H1 (cell line): ENCODE results near the gene DET1. TPM values are rescaled to one million over a fixed set of nuclear protein-coding genes. Genes with fewer than 3 reads are reported as not detected.

Source experiments
- CTCF ChIA-PET: fragments of 300-600 bp; sonication (Branson Sonifier 250); formaldehyde crosslinking; loops from one replicate; lab custom pipeline; 2021; ENCODE audit not compliant: partially characterized antibody; lab: Charles Lee
- POLR2A ChIA-PET: fragments of 300-600 bp; sonication (Branson Sonifier 250); formaldehyde crosslinking; loops from one replicate; lab custom pipeline; 2021; ENCODE audit warnings: inconsistent platforms; ENCODE audit not compliant: partially characterized antibody; lab: Charles Lee
- DNase-seq, 2 experiments: peaks; one replicate each; pipeline versions ENCODE4 v3.0.0 to v3.0.0-alpha.2; 2010 to 2022; ENCODE audit warnings: low spot score in 2 of 2, low read depth in 1 of 2, mixed read lengths in 1 of 2
- FAIRE-seq: peaks from 2 replicates; lab custom pipeline; 2011; peaks lifted over from hg19 to GRCh38; lab: Jason Lieb, UNC
- H2AFZ ChIP-seq: 2 replicates; pipeline ENCODE4 v1.8.1; 2012; ENCODE audit warnings: low read length, inconsistent platforms
- H2AK5ac ChIP-seq: 2 replicates; pipeline ENCODE4 v1.6.1; 2013; ENCODE audit warnings: low read depth, low read length
- H2BK120ac ChIP-seq: replicated peaks from 2 replicates; pipeline ENCODE3; 2013; ENCODE audit warnings: low read depth, low read length, inconsistent platforms
- H2BK12ac ChIP-seq: 2 replicates; pipeline ENCODE4 v1.6.1; 2013; ENCODE audit warnings: low read depth, low read length
- H2BK15ac ChIP-seq: 2 replicates; pipeline ENCODE4 v1.6.1; 2013; ENCODE audit warnings: low read length
- H2BK20ac ChIP-seq: 2 replicates; pipeline ENCODE4 v1.6.1; 2013; ENCODE audit warnings: low read length
- H2BK5ac ChIP-seq: 2 replicates; pipeline ENCODE4 v1.6.1; 2013; ENCODE audit warnings: low read depth, low read length
- H3K14ac ChIP-seq: 2 replicates; pipeline ENCODE4 v1.6.1; 2013; ENCODE audit warnings: inconsistent platforms; ENCODE audit not compliant: insufficient read length
- H3K18ac ChIP-seq: 2 replicates; pipeline ENCODE4 v1.6.1; 2013; ENCODE audit warnings: low read length; ENCODE audit errors: extremely low read depth
- H3K23ac ChIP-seq: 2 replicates; pipeline ENCODE4 v1.6.1; 2013; ENCODE audit warnings: inconsistent platforms; ENCODE audit not compliant: insufficient read length
- H3K23me2 ChIP-seq: 2 replicates; pipeline ENCODE4 v1.6.1; 2013; ENCODE audit warnings: low read depth, low read length
- H3K27ac ChIP-seq: 2 replicates; pipeline ENCODE4 v1.6.1; 2011; ENCODE audit warnings: low read depth, low read length, inconsistent platforms
- H3K27me3 ChIP-seq, 4 experiments: replicated peaks in 1 of 4; 1 replicate in 1 of 4; 2 replicates in 3 of 4; pipeline versions ENCODE4 v1.6.1 to v1.8.1; 2011 to 2013; ENCODE audit warnings: low read length in 3 of 4, mild to moderate bottlenecking in 3 of 4, inconsistent platforms in 2 of 4, mixed read lengths in 2 of 4, moderate library complexity in 1 of 4; ENCODE audit not compliant: control insufficient read depth in 3 of 4, insufficient read depth in 3 of 4; ENCODE audit errors: extremely low read depth in 1 of 4
- H3K36me3 ChIP-seq, 4 experiments: 2 replicates each; pipeline versions ENCODE4 v1.6.1 to v1.8.1; 2011 to 2013; ENCODE audit warnings: mild to moderate bottlenecking in 4 of 4, low read length in 3 of 4, moderate library complexity in 2 of 4, control low read depth in 1 of 4, inconsistent platforms in 1 of 4; ENCODE audit not compliant: insufficient read depth in 4 of 4, control insufficient read depth in 2 of 4
- H3K4ac ChIP-seq: replicated peaks from 2 replicates; pipeline ENCODE3; 2013; ENCODE audit warnings: low read length, low read depth, mixed read lengths, inconsistent platforms; ENCODE audit not compliant: insufficient read length
- H3K4me1 ChIP-seq, 4 experiments: replicated peaks in 1 of 4; 1 replicate in 1 of 4; 2 replicates in 3 of 4; pipeline versions ENCODE4 v1.6.1 to v1.8.1; 2011 to 2013; ENCODE audit warnings: low read length in 3 of 4, inconsistent platforms in 2 of 4, mixed read lengths in 1 of 4; ENCODE audit not compliant: insufficient read depth in 4 of 4, control insufficient read depth in 3 of 4
- H3K4me2 ChIP-seq, 2 experiments: 2 replicates each; pipeline versions ENCODE4 v1.6.1 to v1.8.1; 2011 to 2013; ENCODE audit warnings: low read depth in 2 of 2, low read length in 2 of 2, control low read depth in 1 of 2, inconsistent platforms in 1 of 2, mild to moderate bottlenecking in 1 of 2; ENCODE audit not compliant: insufficient read depth in 1 of 2
- H3K4me3 ChIP-seq, 4 experiments: fragments of 200-600, 300-600 bp in 1 of 4; sonication (generic), shearing (Covaris generic), sonication (Bioruptor Twin) in 1 of 4; 2 replicates each; pipeline versions ENCODE4 v1.5.1 to v1.8.1; 2011 to 2016; ENCODE audit warnings: low read length in 4 of 4, low read depth in 3 of 4, control low read depth in 2 of 4, inconsistent platforms in 2 of 4, mild to moderate bottlenecking in 2 of 4, mixed read lengths in 1 of 4, moderate library complexity in 1 of 4; ENCODE audit not compliant: insufficient read depth in 2 of 4; ENCODE audit errors: extremely low read depth in 1 of 4
- H3K56ac ChIP-seq: replicated peaks from 2 replicates; pipeline ENCODE3; 2013; ENCODE audit warnings: low read depth, mild to moderate bottlenecking, mixed read lengths, low read length, inconsistent platforms; ENCODE audit not compliant: insufficient read length
- H3K79me1 ChIP-seq: 2 replicates; pipeline ENCODE4 v1.6.1; 2013; ENCODE audit warnings: low read depth, low read length, control low read depth
- H3K79me2 ChIP-seq, 2 experiments: 2 replicates each; pipeline versions ENCODE4 v1.6.1 to v1.8.1; 2012 to 2013; ENCODE audit warnings: low read length in 2 of 2, mild to moderate bottlenecking in 2 of 2, inconsistent platforms in 1 of 2; ENCODE audit not compliant: insufficient read depth in 2 of 2, control insufficient read depth in 1 of 2
- H3K9ac ChIP-seq, 4 experiments: replicated peaks in 1 of 4; 1 replicate in 1 of 4; 2 replicates in 3 of 4; pipeline versions ENCODE4 v1.6.1 to v1.8.1; 2011 to 2013; ENCODE audit warnings: low read depth in 3 of 4, low read length in 3 of 4, control low read depth in 2 of 4, mild to moderate bottlenecking in 2 of 4, moderate library complexity in 2 of 4, inconsistent platforms in 1 of 4; ENCODE audit errors: extremely low read depth in 1 of 4
- H3K9me3 ChIP-seq, 2 experiments: 2 replicates each; pipeline versions ENCODE4 v1.6.1 to v1.8.1; 2012 to 2013; ENCODE audit warnings: mild to moderate bottlenecking in 2 of 2, moderate library complexity in 2 of 2, control low read depth in 1 of 2, inconsistent platforms in 1 of 2, low read depth in 1 of 2, low read length in 1 of 2, mixed read lengths in 1 of 2; ENCODE audit not compliant: insufficient read depth in 2 of 2
- H4K20me1 ChIP-seq, 2 experiments: replicated peaks in 1 of 2; 2 replicates each; pipeline versions ENCODE3 to v1.8.1; 2011 to 2013; ENCODE audit warnings: inconsistent platforms in 2 of 2, low read length in 2 of 2, mild to moderate bottlenecking in 1 of 2; ENCODE audit not compliant: insufficient read depth in 2 of 2, control insufficient read depth in 1 of 2
- H4K5ac ChIP-seq: 2 replicates; pipeline ENCODE4 v1.6.1; 2013; ENCODE audit warnings: low read length, low read depth, mixed read lengths, inconsistent platforms; ENCODE audit not compliant: insufficient read length
- H4K8ac ChIP-seq: 2 replicates; pipeline ENCODE4 v1.8.0; 2013; ENCODE audit warnings: mild to moderate bottlenecking, moderate library complexity, low read length, inconsistent platforms; ENCODE audit not compliant: insufficient read depth; ENCODE audit errors: extremely low read depth
- H4K91ac ChIP-seq: replicated peaks from 2 replicates; pipeline ENCODE3; 2013; ENCODE audit warnings: low read length, mixed read lengths, inconsistent platforms; ENCODE audit not compliant: insufficient read length
- CTBP2 ChIP-seq: IDR thresholded peaks from 2 replicates; pipeline ENCODE4 v1.7.0; 2011; ENCODE audit warnings: borderline replicate concordance, mild to moderate bottlenecking, moderate library complexity, mixed read lengths, low read length; ENCODE audit not compliant: insufficient read depth, insufficient read length
- RFX5 ChIP-seq: IDR thresholded peaks from 2 replicates; pipeline ENCODE4 v1.6.1; 2011; ENCODE audit warnings: low read depth, low read length, improper control_type of control experiment, borderline replicate concordance
- RXRA ChIP-seq: IDR thresholded peaks from 2 replicates; pipeline ENCODE4 v1.6.1; 2011; ENCODE audit warnings: low read depth, mild to moderate bottlenecking, low read length, moderate library complexity; ENCODE audit not compliant: insufficient read depth
- TCF12 ChIP-seq: IDR thresholded peaks from 2 replicates; pipeline ENCODE4 v1.6.1; 2011; ENCODE audit warnings: low read depth, mild to moderate bottlenecking, low read length
- WGBS, 2 experiments: shearing (Covaris generic) in 1 of 2; methylation state at CpG; one replicate each; pipeline versions ENCODE4 v1.1.6 to v1.1.7; 2013 to 2015; ENCODE audit warnings: low lambda C conversion rate in 2 of 2, mixed read lengths in 2 of 2, inconsistent platforms in 1 of 2, low coverage in 1 of 2, missing lambda C conversion rate in 1 of 2; ENCODE audit not compliant: insufficient replicate concordance in 2 of 2, insufficient coverage in 1 of 2, insufficient read length in 1 of 2; ENCODE audit errors: extremely low coverage in 1 of 2, missing lambda C conversion rate in 1 of 2; 5-methylcytosine and 5-hydroxymethylcytosine counted together
- polyA plus RNA-seq, 7 experiments: library from polyadenylated mRNA; depleted of rRNA in 3 of 7; stranded (reverse) in 5 of 7; unstranded in 2 of 7; fragments of >200 nt in 5 of 7; fragments of 200-250 nt in 2 of 7; gene quantifications; 1 replicate in 5 of 7; 2 replicates in 1 of 7; 4 replicates in 1 of 7; pipeline versions ENCODE4 v1.2.1 to v1.2.3, GENCODE V29; 2011 to 2013; ENCODE audit warnings: missing spikeins in 2 of 7, mixed read lengths in 2 of 7
- total RNA-seq: library from RNA; stranded (reverse); fragmentation: NEBNext Ultra II Directional; extraction: Animal tissue kit (Norgen Biotek cat#: 25700); gene quantifications from 2 replicates; pipeline ENCODE4 v1.2.1, GENCODE V29; 2021

Gene DET1
- total and polyA plus RNA-seq, 2 of the 8 experiments (the other 6 are each of a cell fraction or from before 2014, with no cell fraction given): 5.4 to 8.5 TPM

DNA sequence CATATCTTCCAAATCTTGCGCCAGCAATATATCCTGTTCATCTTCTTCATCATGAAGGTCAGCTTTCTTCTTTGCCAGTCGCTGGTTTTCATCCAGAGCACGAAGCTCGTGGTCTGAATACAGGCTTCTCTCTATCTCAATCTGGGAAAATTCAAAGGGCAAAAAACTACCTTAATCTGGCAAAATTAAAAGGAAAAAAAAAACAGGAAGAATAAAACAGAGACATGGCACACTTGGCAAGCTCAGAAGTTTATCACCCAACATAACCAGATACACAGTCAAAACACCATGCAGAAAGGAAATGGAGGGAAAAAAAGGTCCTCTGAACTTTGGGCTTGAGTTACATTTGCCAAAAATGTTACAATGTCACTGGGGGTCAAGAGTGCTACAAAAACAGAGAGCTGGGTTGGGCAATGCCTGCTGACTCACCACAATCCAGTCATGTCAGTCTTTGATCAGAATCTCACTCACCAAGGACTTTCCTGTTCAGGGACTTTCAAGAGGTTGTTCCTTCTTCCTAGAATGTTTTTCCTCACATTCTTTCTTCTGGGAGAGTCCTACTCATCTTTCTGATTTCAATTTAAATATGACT, 80.8 kb downstream of the DET1 start:
- H2BK120ac ChIP-seq: no peak overlapping the region
- DNase-seq (no peak), FAIRE-seq (no peak)
- peaks cover 0 to 6% of the 10 kb centered on the region in 2 experiments for H4K20me1 ChIP-seq
- H4K5ac ChIP-seq: no peak overlapping the region
- no peak overlapping the region for H2BK20ac ChIP-seq
- ChIA-PET POLR2A (interaction anchor here (1.1 to 2.2 kb wide), 2 partner anchors 14 kb away, joined by 3 to 7 read pairs; no protein-coding TSS in a partner anchor), CTCF (interaction anchor here (0.7 to 3.1 kb wide), 3 partner anchors 10 to 18 kb away, joined by 3 to 11 read pairs (median 4); no protein-coding TSS in a partner anchor)
- H4K8ac ChIP-seq: no peak overlapping the region
- no peak overlapping the region for H3K23ac ChIP-seq
- no peak overlapping the region for H2BK12ac ChIP-seq
- no peak overlapping the region for H3K27ac ChIP-seq
- peaks cover 0 to 36% (median 19%) of the 10 kb centered on the region in 4 experiments; a peak in 7 of 8 replicates for H3K36me3 ChIP-seq
- no peak overlapping the region for H3K18ac ChIP-seq
- WGBS, 2 experiments: 97% methylated on average over 4 of the region's 4 CpGs; no CpG with 5 or more reads in 1 of the 2 experiments
- no peaks in the 10 kb centered on the region for H3K9me3 ChIP-seq
- H2AFZ ChIP-seq: no peak overlapping the region
- no peak overlapping the region for H4K91ac ChIP-seq
- H2BK5ac ChIP-seq: no peak overlapping the region
- no peak overlapping the region for H2AK5ac ChIP-seq
- no peak overlapping the region for H3K14ac ChIP-seq
- H3K56ac ChIP-seq: no peak overlapping the region
- H3K23me2 ChIP-seq: peaks cover 7% of the 10 kb centered on the region
- no peaks in the 10 kb centered on the region; a peak in 1 of 7 replicates for H3K4me1 ChIP-seq
- no peak overlapping the region for H3K9ac ChIP-seq
- H3K4me3 ChIP-seq: peak overlapping the region in 1 of 4 experiments; percentile 98; a peak in 3 of 8 replicates
- no peaks in the 10 kb centered on the region for H3K27me3 ChIP-seq
- H3K4me2 ChIP-seq: peak overlapping the region; percentile 91 to 95; a peak in 2 of 4 replicates
- H2BK15ac ChIP-seq: no peak overlapping the region
- H3K79me2 ChIP-seq: peaks cover 0 to 26% of the 10 kb centered on the region in 2 experiments; a peak in 3 of 4 replicates
- H3K4ac ChIP-seq: no peak overlapping the region
- H3K79me1 ChIP-seq: 0 out of 2 replicates have a peak, but pooled peaks cover 5% of the 10 kb centered on the region
- no peak for TF ChIP-seq RFX5
- no peak for TF ChIP-seq RXRA
- TF ChIP-seq CTBP2: no peak
- TF ChIP-seq TCF12: no peak
- TF ChIP-seq, all 59 proteins: peak for 0
